ENCODE data around the gene MAN1C1. TPM values are rescaled to one million over a fixed set of nuclear protein-coding genes. Genes with fewer than 3 reads are reported as not detected.

Gene MAN1C1
- total and polyA plus RNA-seq, 10 of the 15 experiments (the other 5 are each of a cell fraction or from before 2014, with no cell fraction given): 0.12 to 0.56 (median 0.22) TPM; not detected in 3

- TF ChIP-seq SREBF2 (IDR thresholded peaks at IDR 0.05; ENCODE audit: low read length) (no peak), LARP7 (IDR thresholded peaks at IDR 0.05) (peak; percentile 23; the same call in 1 of the 2 replicates), POU2F2 (IDR thresholded peaks at IDR 0.05; ENCODE audit: borderline replicate concordance, low read depth, low read length) (no peak), ZNF274 (IDR thresholded peaks at IDR 0.05; ENCODE audit: insufficient read depth, insufficient read length) (no peak), SRF (IDR thresholded peaks at IDR 0.05; ENCODE audit: low read depth in 2 of 2, low read length in 2 of 2) (no peak), YBX1 (IDR thresholded peaks at IDR 0.05) (no peak), TCF3 (IDR thresholded peaks at IDR 0.05; ENCODE audit: borderline replicate concordance, insufficient read depth, low read depth, low read length) (no peak), ZBED1 (IDR thresholded peaks at IDR 0.05; ENCODE audit: borderline replicate concordance) (peak; percentile 84; the same call in 1 of the 2 replicates), ASH2L (IDR thresholded peaks at IDR 0.05; ENCODE audit: borderline replicate concordance, low read depth) (no peak), BCLAF1 (IDR thresholded peaks at IDR 0.05) (no peak), USF1 (IDR thresholded peaks at IDR 0.05; ENCODE audit: borderline replicate concordance, extremely low read length, insufficient read depth, low read depth, low read length) (no peak), BRCA1 (IDR thresholded peaks at IDR 0.05; ENCODE audit: low read depth, low read length) (no peak)
- TF ChIP-seq, protein P1, sequence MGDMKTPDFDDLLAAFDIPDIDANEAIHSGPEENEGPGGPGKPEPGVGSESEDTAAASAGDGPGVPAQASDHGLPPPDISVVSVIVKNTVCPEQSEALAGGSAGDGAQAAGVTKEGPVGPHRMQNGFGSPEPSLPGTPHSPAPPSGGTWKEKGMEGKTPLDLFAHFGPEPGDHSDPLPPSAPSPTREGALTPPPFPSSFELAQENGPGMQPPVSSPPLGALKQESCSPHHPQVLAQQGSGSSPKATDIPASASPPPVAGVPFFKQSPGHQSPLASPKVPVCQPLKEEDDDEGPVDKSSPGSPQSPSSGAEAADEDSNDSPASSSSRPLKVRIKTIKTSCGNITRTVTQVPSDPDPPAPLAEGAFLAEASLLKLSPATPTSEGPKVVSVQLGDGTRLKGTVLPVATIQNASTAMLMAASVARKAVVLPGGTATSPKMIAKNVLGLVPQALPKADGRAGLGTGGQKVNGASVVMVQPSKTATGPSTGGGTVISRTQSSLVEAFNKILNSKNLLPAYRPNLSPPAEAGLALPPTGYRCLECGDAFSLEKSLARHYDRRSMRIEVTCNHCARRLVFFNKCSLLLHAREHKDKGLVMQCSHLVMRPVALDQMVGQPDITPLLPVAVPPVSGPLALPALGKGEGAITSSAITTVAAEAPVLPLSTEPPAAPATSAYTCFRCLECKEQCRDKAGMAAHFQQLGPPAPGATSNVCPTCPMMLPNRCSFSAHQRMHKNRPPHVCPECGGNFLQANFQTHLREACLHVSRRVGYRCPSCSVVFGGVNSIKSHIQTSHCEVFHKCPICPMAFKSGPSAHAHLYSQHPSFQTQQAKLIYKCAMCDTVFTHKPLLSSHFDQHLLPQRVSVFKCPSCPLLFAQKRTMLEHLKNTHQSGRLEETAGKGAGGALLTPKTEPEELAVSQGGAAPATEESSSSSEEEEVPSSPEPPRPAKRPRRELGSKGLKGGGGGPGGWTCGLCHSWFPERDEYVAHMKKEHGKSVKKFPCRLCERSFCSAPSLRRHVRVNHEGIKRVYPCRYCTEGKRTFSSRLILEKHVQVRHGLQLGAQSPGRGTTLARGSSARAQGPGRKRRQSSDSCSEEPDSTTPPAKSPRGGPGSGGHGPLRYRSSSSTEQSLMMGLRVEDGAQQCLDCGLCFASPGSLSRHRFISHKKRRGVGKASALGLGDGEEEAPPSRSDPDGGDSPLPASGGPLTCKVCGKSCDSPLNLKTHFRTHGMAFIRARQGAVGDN (IDR thresholded peaks at IDR 0.05): no peak
- TF ChIP-seq, protein P2, sequence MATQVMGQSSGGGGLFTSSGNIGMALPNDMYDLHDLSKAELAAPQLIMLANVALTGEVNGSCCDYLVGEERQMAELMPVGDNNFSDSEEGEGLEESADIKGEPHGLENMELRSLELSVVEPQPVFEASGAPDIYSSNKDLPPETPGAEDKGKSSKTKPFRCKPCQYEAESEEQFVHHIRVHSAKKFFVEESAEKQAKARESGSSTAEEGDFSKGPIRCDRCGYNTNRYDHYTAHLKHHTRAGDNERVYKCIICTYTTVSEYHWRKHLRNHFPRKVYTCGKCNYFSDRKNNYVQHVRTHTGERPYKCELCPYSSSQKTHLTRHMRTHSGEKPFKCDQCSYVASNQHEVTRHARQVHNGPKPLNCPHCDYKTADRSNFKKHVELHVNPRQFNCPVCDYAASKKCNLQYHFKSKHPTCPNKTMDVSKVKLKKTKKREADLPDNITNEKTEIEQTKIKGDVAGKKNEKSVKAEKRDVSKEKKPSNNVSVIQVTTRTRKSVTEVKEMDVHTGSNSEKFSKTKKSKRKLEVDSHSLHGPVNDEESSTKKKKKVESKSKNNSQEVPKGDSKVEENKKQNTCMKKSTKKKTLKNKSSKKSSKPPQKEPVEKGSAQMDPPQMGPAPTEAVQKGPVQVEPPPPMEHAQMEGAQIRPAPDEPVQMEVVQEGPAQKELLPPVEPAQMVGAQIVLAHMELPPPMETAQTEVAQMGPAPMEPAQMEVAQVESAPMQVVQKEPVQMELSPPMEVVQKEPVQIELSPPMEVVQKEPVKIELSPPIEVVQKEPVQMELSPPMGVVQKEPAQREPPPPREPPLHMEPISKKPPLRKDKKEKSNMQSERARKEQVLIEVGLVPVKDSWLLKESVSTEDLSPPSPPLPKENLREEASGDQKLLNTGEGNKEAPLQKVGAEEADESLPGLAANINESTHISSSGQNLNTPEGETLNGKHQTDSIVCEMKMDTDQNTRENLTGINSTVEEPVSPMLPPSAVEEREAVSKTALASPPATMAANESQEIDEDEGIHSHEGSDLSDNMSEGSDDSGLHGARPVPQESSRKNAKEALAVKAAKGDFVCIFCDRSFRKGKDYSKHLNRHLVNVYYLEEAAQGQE (IDR thresholded peaks at IDR 0.05; ENCODE audit: low read depth, low read length): no peak
- TF ChIP-seq, protein P3, sequence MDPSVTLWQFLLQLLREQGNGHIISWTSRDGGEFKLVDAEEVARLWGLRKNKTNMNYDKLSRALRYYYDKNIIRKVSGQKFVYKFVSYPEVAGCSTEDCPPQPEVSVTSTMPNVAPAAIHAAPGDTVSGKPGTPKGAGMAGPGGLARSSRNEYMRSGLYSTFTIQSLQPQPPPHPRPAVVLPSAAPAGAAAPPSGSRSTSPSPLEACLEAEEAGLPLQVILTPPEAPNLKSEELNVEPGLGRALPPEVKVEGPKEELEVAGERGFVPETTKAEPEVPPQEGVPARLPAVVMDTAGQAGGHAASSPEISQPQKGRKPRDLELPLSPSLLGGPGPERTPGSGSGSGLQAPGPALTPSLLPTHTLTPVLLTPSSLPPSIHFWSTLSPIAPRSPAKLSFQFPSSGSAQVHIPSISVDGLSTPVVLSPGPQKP (IDR thresholded peaks at IDR 0.05; ENCODE audit: low read depth, low read length): no peak
Observed at GRCh38 chr1:25616987-25617624, 515 bp downstream of the MAN1C1 start (continued).

All from GM12878 (cell line).